HS-27A (cell line): ENCODE results near the gene RFPL3.
"Not testable (repeated sequence)": the region's sequence is repeated elsewhere in the genome, so short reads cannot be mapped to it uniquely, and the experiment has no call there.

Experiments
- DNase-seq: peaks from one replicate; pipeline ENCODE4 v3.0.0-alpha.2; 2012; ENCODE audit warnings: low read depth, missing footprints

RFPL3 gene

GRCh38 chr22:32357567-32357966 is at the start of gene RFPL3:
TSS of gene RFPL3 (plus strand) at chr22:32357867. CDS start at chr22:32358072, 205 bp downstream.
- DNase-seq, result not testable (repeated sequence)

GRCh38 chr22:32308191-32308590 is 49.5 kb upstream of the RFPL3 start:
- no peak for DNase-seq

GRCh38 chr22:32308934-32309333 is 48.7 kb upstream of the RFPL3 start:
- DNase-seq, result no peak

GRCh38 chr22:32309585-32310251 is 47.9 kb upstream of the RFPL3 start:
- no peak for DNase-seq

- DNase-seq, result no peak
Observed at GRCh38 chr22:32310777-32311176, 46.9 kb upstream of the RFPL3 start.

GRCh38 chr22:32311551-32312071 is 46.1 kb upstream of the RFPL3 start:
- DNase-seq, result no peak

- no peak for DNase-seq
Observed at GRCh38 chr22:32312748-32313147, 44.9 kb upstream of the RFPL3 start.

GRCh38 chr22:32313532-32313931 is 44.1 kb upstream of the RFPL3 start:
- DNase-seq, result no peak

- no peak for DNase-seq
Observed at GRCh38 chr22:32317524-32317923, 40.1 kb upstream of the RFPL3 start.

GRCh38 chr22:32318361-32318760 is 39.3 kb upstream of the RFPL3 start:
- no peak for DNase-seq

GRCh38 chr22:32319861-32320406 is 37.7 kb upstream of the RFPL3 start:
- DNase-seq, result no peak

- DNase-seq, result no peak
Observed at GRCh38 chr22:32322986-32323385, 34.7 kb upstream of the RFPL3 start.

- no peak for DNase-seq
Observed at GRCh38 chr22:32323513-32324164, 34.0 kb upstream of the RFPL3 start.

- no peak for DNase-seq
Observed at GRCh38 chr22:32324505-32325415, 32.9 kb upstream of the RFPL3 start.

- DNase-seq, result no peak
Observed at GRCh38 chr22:32325416-32325801, 32.3 kb upstream of the RFPL3 start.

- no peak for DNase-seq
Observed at GRCh38 chr22:32325811-32326237, 31.8 kb upstream of the RFPL3 start.

- no peak for DNase-seq
Observed at GRCh38 chr22:32326647-32327046, 31.0 kb upstream of the RFPL3 start.

GRCh38 chr22:32327066-32327465 is 30.6 kb upstream of the RFPL3 start:
- no peak for DNase-seq

- no peak for DNase-seq
Observed at GRCh38 chr22:32327596-32328171, 30.0 kb upstream of the RFPL3 start.

- no peak for DNase-seq
Observed at GRCh38 chr22:32328306-32329201, 29.1 kb upstream of the RFPL3 start.

- no peak for DNase-seq
Observed at GRCh38 chr22:32329202-32329645, 28.4 kb upstream of the RFPL3 start.
